ENCODE results near the gene C15orf61. TPM values are rescaled to one million over a fixed set of nuclear protein-coding genes. Genes with fewer than 3 reads are reported as not detected.

The C15orf61 gene
- total and polyA plus RNA-seq, 5 donors from 2014 or later: 8.6 to 13.9 (median 9.9) TPM

GRCh38 chr15:67564968-67565345 lies 44.0 kb downstream of the C15orf61 start:
- Histone ChIP-seq H3K27me3 (ENCODE audit: control insufficient read depth, insufficient read depth, low read length) (no peaks in the 10 kb centered on the region), H3K9me3 (ENCODE audit: control insufficient read depth in 2 of 2, low read length in 2 of 2) (no peaks in the 10 kb centered on the region), H3K4me3 (ENCODE audit: low read depth, low read length) (no peak overlapping the region), H3K36me3 (ENCODE audit: control insufficient read depth, insufficient read depth, low read length) (peaks cover 14% of the 10 kb centered on the region), H3K4me1 (ENCODE audit: control insufficient read depth, insufficient read depth, low read length, poor library complexity, severe bottlenecking) (no peaks in the 10 kb centered on the region), H3K27ac (ENCODE audit: insufficient read depth, low read length, poor library complexity, severe bottlenecking) (no peak overlapping the region)
- Mint-ChIP-seq H3K9me3 (no peaks in the 10 kb centered on the region), H3K36me3 (peaks cover 24% of the 10 kb centered on the region), H3K27me3 (no peaks in the 10 kb centered on the region), H3K4me3 (no peak overlapping the region), H3K4me1 (peaks cover 16 to 42% (median 25%) of the 10 kb centered on the region in 4 donors), H3K27ac (peak overlapping the region in 1 of 3 donors; percentile 76)
- DNase-seq (no peak), ATAC-seq (ENCODE audit: low read depth in 2 of 2) (no peak)

GRCh38 chr15:67569668-67570067 lies 48.7 kb downstream of the C15orf61 start:
- Histone ChIP-seq H3K27me3 (ENCODE audit: control insufficient read depth, insufficient read depth, low read length) (no peaks in the 10 kb centered on the region), H3K4me1 (ENCODE audit: control insufficient read depth, insufficient read depth, low read length, poor library complexity, severe bottlenecking) (no peaks in the 10 kb centered on the region), H3K27ac (ENCODE audit: insufficient read depth, low read length, poor library complexity, severe bottlenecking) (no peak overlapping the region), H3K4me3 (ENCODE audit: low read depth, low read length) (no peak overlapping the region), H3K9me3 (ENCODE audit: control insufficient read depth in 2 of 2, low read length in 2 of 2) (no peaks in the 10 kb centered on the region), H3K36me3 (ENCODE audit: control insufficient read depth, insufficient read depth, low read length) (peaks cover 9% of the 10 kb centered on the region)
- Mint-ChIP-seq H3K27ac (no peak overlapping the region), H3K4me1 (peaks cover 5 to 11% (median 9%) of the 10 kb centered on the region in 4 donors), H3K9me3 (no peaks in the 10 kb centered on the region), H3K27me3 (no peaks in the 10 kb centered on the region), H3K36me3 (peaks cover 26% of the 10 kb centered on the region), H3K4me3 (no peak overlapping the region)
- DNase-seq (no peak), ATAC-seq (ENCODE audit: low read depth in 2 of 2) (no peak)

GRCh38 chr15:67570875-67571647 lies 50.1 kb downstream of the C15orf61 start:
- no peak overlapping the region for H3K27ac Mint-ChIP-seq
- Histone ChIP-seq H3K27me3 (ENCODE audit: control insufficient read depth, insufficient read depth, low read length) (no peaks in the 10 kb centered on the region), H3K4me3 (ENCODE audit: low read depth, low read length) (no peak overlapping the region), H3K27ac (ENCODE audit: insufficient read depth, low read length, poor library complexity, severe bottlenecking) (no peak overlapping the region), H3K4me1 (ENCODE audit: control insufficient read depth, insufficient read depth, low read length, poor library complexity, severe bottlenecking) (no peaks in the 10 kb centered on the region), H3K9me3 (ENCODE audit: control insufficient read depth in 2 of 2, low read length in 2 of 2) (no peaks in the 10 kb centered on the region), H3K36me3 (ENCODE audit: control insufficient read depth, insufficient read depth, low read length) (peaks cover 9% of the 10 kb centered on the region)
- no peaks in the 10 kb centered on the region for H3K9me3 Mint-ChIP-seq
- peaks cover 23% of the 10 kb centered on the region for H3K36me3 Mint-ChIP-seq
- no peak for ATAC-seq (ENCODE audit: low read depth in 2 of 2)
- no peak overlapping the region for H3K4me3 Mint-ChIP-seq
- peaks cover 0 to 14% (median 6%) of the 10 kb centered on the region in 4 donors for H3K4me1 Mint-ChIP-seq
- DNase-seq: no peak
- H3K27me3 Mint-ChIP-seq: no peaks in the 10 kb centered on the region

GRCh38 chr15:67571648-67572415 lies 50.9 kb downstream of the C15orf61 start:
- H3K9me3 Mint-ChIP-seq: no peaks in the 10 kb centered on the region
- Histone ChIP-seq H3K4me3 (ENCODE audit: low read depth, low read length) (no peak overlapping the region), H3K4me1 (ENCODE audit: control insufficient read depth, insufficient read depth, low read length, poor library complexity, severe bottlenecking) (no peaks in the 10 kb centered on the region), H3K27ac (ENCODE audit: insufficient read depth, low read length, poor library complexity, severe bottlenecking) (no peak overlapping the region), H3K27me3 (ENCODE audit: control insufficient read depth, insufficient read depth, low read length) (no peaks in the 10 kb centered on the region), H3K36me3 (ENCODE audit: control insufficient read depth, insufficient read depth, low read length) (peaks cover 9% of the 10 kb centered on the region), H3K9me3 (ENCODE audit: control insufficient read depth in 2 of 2, low read length in 2 of 2) (no peaks in the 10 kb centered on the region)
- H3K27me3 Mint-ChIP-seq: no peaks in the 10 kb centered on the region
- DNase-seq: no peak
- no peak overlapping the region for H3K27ac Mint-ChIP-seq
- no peak overlapping the region for H3K4me3 Mint-ChIP-seq
- H3K4me1 Mint-ChIP-seq: peaks cover 0 to 14% (median 9%) of the 10 kb centered on the region in 4 donors
- ATAC-seq (ENCODE audit: low read depth in 2 of 2): no peak
- H3K36me3 Mint-ChIP-seq: peaks cover 23% of the 10 kb centered on the region

- Histone ChIP-seq H3K4me3 (ENCODE audit: low read depth, low read length) (no peak overlapping the region), H3K4me1 (ENCODE audit: control insufficient read depth, insufficient read depth, low read length, poor library complexity, severe bottlenecking) (no peaks in the 10 kb centered on the region), H3K36me3 (ENCODE audit: control insufficient read depth, insufficient read depth, low read length) (peaks cover 9% of the 10 kb centered on the region), H3K27ac (ENCODE audit: insufficient read depth, low read length, poor library complexity, severe bottlenecking) (no peak overlapping the region), H3K27me3 (ENCODE audit: control insufficient read depth, insufficient read depth, low read length) (no peaks in the 10 kb centered on the region), H3K9me3 (ENCODE audit: control insufficient read depth in 2 of 2, low read length in 2 of 2) (no peaks in the 10 kb centered on the region)
- ATAC-seq (ENCODE audit: low read depth in 2 of 2): no peak
- no peak for DNase-seq
- H3K36me3 Mint-ChIP-seq: peaks cover 23% of the 10 kb centered on the region
- H3K4me3 Mint-ChIP-seq: no peak overlapping the region
- no peaks in the 10 kb centered on the region for H3K27me3 Mint-ChIP-seq
- peak overlapping the region in 1 of 3 donors; percentile 36 for H3K27ac Mint-ChIP-seq
- peaks cover 0 to 16% (median 4%) of the 10 kb centered on the region in 4 donors for H3K4me1 Mint-ChIP-seq
- H3K9me3 Mint-ChIP-seq: no peaks in the 10 kb centered on the region
Measured at GRCh38 chr15:67573194-67573593, 52.3 kb downstream of the C15orf61 start.

GRCh38 chr15:67575039-67575502 lies 54.1 kb downstream of the C15orf61 start:
- DNase-seq (no peak), ATAC-seq (ENCODE audit: low read depth in 2 of 2) (no peak)
- Histone ChIP-seq H3K27ac (ENCODE audit: insufficient read depth, low read length, poor library complexity, severe bottlenecking) (no peak overlapping the region), H3K36me3 (ENCODE audit: control insufficient read depth, insufficient read depth, low read length) (no peaks in the 10 kb centered on the region), H3K4me1 (ENCODE audit: control insufficient read depth, insufficient read depth, low read length, poor library complexity, severe bottlenecking) (no peaks in the 10 kb centered on the region), H3K4me3 (ENCODE audit: low read depth, low read length) (no peak overlapping the region), H3K27me3 (ENCODE audit: control insufficient read depth, insufficient read depth, low read length) (no peaks in the 10 kb centered on the region), H3K9me3 (ENCODE audit: control insufficient read depth in 2 of 2, low read length in 2 of 2) (no peaks in the 10 kb centered on the region)
- Mint-ChIP-seq H3K27me3 (no peaks in the 10 kb centered on the region), H3K9me3 (no peaks in the 10 kb centered on the region), H3K4me1 (peaks cover 0 to 12% (median 4%) of the 10 kb centered on the region in 4 donors), H3K4me3 (no peak overlapping the region), H3K27ac (no peak overlapping the region), H3K36me3 (peaks cover 18% of the 10 kb centered on the region)

- Histone ChIP-seq H3K9me3 (ENCODE audit: control insufficient read depth in 2 of 2, low read length in 2 of 2) (no peaks in the 10 kb centered on the region), H3K4me3 (ENCODE audit: low read depth, low read length) (no peak overlapping the region), H3K27ac (ENCODE audit: insufficient read depth, low read length, poor library complexity, severe bottlenecking) (no peak overlapping the region), H3K4me1 (ENCODE audit: control insufficient read depth, insufficient read depth, low read length, poor library complexity, severe bottlenecking) (no peaks in the 10 kb centered on the region), H3K27me3 (ENCODE audit: control insufficient read depth, insufficient read depth, low read length) (no peaks in the 10 kb centered on the region), H3K36me3 (ENCODE audit: control insufficient read depth, insufficient read depth, low read length) (no peaks in the 10 kb centered on the region)
- no peak overlapping the region for H3K27ac Mint-ChIP-seq
- H3K36me3 Mint-ChIP-seq: peaks cover 18% of the 10 kb centered on the region
- DNase-seq: no peak
- peaks cover 0 to 6% (median 3%) of the 10 kb centered on the region in 4 donors for H3K4me1 Mint-ChIP-seq
- H3K9me3 Mint-ChIP-seq: no peaks in the 10 kb centered on the region
- H3K4me3 Mint-ChIP-seq: no peak overlapping the region
- ATAC-seq (ENCODE audit: low read depth in 2 of 2): no peak
- no peaks in the 10 kb centered on the region for H3K27me3 Mint-ChIP-seq
Measured at GRCh38 chr15:67578020-67578600, 57.2 kb downstream of the C15orf61 start.
